Measurements from ENCODE around the gene PDE4D.

DNA sequence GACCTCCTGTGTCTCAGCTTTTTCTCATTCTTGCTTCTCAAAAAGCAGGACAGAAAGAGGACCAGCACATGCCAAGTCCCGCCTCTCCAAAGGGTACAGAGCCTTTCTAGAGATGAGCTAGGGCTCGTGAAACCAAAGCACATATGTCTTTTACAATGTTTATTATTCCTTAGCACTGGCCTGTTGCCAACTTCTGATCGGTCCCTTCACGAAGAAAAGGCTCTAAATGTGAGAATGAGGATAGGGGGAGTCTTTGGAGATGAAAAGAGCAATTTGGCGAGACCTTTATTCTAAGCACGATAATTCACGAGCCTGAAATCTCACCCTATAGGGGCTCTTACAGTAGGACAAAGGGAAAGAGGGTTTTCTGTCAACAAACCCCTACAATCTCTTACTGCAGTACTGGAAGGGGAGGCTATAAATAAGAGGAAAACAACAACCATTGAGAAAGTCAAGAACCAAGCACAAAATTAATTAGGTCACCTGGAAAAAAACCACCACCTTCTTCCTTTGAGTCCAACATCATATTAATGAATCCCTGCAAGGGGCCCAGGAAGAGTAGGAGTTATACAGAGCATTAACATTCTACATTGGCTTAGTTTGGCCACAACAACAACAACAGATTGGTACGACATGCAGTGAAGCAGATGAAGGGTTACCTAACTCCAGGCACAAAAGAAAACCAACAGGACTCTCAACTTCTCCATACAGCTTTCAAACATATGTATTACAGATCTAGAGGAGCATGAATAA is 309.5 kb downstream of the PDE4D start:
- TF ChIP-seq EZH2 (IDR thresholded peaks at IDR 0.05; ENCODE audit: low read length, unreplicated experiment) (no peak), CTCF (conservative IDR thresholded peaks at IDR 0.05; ENCODE audit: low read depth, low read length) (no peak)
